Measurements from ENCODE around the gene EFCAB12.

The EFCAB12 gene

DNA sequence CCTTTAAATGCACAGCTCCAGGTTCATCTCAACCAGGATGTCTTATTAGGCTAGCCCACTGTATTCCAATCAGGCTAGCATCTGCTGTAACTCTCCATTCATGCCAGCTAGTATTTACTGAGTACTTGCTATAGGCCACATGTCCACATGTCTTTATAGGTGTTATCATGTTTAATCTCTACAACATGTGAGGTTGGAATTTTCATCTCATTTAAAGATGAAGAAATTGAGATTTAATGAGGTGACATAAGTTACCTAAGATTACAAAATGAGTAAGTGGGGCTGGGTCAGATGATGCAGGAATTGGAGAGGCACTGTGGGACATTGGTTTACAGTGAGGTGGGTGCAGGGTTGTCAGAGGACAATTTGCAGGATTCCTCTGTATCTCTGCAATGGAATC lies 14.5 kb upstream of the EFCAB12 start:
- no peak for DNase-seq

GRCh38 chr3:129442486-129442885 lies 14.1 kb upstream of the EFCAB12 start:
- no peak for DNase-seq

- no peak for DNase-seq
These were observed 13.3 kb upstream of the EFCAB12 start for GRCh38 chr3:129441782-129442181.

- DNase-seq, result no peak
These were observed 12.8 kb upstream of the EFCAB12 start for GRCh38 chr3:129441215-129441614.

GRCh38 chr3:129440618-129441190 lies 12.3 kb upstream of the EFCAB12 start:
- DNase-seq, result no peak

GRCh38 chr3:129439817-129440617 lies 11.6 kb upstream of the EFCAB12 start, which contains the start of the genes IFT122 and MBD4:
Gene IFT122, plus strand, starts transcription at chr3:129440224. Its CDS starts 107 bp downstream, at chr3:129440331.
Gene MBD4, minus strand, starts transcription at chr3:129439948. Its CDS starts 115 bp downstream, at chr3:129439833.
- peak; percentile 98 to 99 for DNase-seq

DNA sequence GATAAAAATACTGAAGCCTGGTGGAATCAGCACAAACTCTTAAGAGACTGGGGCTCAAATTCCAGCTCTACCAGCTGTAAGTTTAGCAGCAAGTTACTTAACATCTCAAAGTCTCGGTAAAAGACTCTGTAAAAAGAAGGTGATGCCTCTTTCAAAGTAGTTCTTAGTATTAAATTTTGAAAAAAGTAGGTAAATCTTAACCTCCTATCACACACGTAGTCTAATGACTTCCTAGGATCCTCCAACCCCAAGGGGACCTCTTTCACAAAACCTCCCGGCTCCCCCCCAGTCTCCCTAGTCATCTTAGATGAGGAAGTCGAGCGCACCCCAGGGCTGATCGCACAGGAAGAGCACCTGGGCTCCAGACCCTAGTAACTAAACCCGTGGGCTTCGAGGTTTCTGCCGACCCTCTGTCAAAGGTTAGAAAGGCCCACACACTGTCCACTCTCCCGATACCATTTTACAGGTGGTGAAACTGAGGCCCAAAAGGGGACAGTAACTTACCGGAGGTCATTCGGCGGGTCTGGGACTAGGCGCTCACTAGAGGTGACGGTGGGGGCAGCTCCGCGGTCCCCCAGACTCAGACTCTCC lies 10.9 kb upstream of the EFCAB12 start:
- no peak for DNase-seq

GRCh38 chr3:129435367-129435766 lies 6.9 kb upstream of the EFCAB12 start:
- no peak for DNase-seq

DNA sequence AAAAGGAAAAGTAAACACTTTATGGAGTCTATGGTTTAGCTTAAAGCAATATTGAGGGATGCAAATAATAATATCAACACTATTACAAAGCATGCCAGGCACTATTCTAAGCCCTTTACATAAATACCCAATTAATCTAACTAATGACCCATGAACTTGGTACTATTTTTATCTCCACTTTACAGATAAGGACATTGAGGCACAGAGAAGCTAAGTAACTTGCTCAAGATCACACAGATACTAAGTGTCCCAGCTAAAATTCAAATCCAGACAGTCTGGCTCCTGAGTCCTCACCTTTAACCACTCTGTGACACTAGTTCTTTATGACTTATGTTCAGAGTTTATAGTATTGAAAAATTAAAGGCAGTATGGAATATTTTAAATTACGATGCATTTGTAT lies 5.7 kb upstream of the EFCAB12 start:
- no peak for DNase-seq

DNA sequence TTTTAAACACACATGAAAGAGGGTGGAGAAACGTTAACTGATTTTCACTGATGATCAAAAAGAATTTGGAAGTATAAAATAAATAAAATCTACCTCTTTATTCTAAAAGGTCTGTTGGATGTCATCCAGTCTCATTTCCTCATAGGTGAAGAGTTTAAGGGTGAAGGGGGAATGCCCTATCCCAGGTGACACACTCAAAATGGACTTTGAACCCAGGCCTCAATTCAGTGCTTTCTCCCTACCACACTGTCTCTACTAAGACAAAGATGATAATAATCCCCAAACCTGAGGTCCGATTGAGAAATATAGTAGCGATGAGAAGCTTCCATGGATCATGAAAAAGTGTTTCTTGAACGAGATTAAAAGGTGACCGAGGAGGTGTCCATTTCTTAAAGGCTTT lies 5.1 kb upstream of the EFCAB12 start:
- no peak for DNase-seq

DNA sequence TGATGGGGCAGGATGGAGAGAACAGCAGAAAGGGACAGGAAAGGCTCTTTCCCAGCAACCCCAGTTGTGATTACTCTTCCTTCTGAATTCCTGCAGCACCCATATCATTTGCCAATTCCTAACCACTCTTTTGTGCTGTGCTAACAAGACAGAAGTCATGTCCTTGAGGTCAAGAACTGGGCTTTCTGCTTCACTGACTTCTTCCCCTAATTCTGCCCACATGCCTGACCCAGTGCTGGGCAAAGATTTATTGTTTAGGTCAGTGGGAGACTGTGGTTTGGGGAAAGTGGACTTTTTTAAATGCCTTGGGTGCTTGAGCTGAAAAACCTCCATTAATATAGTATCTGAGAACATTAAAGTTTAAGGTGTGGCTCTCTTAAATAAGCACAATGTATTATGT lies 4.2 kb upstream of the EFCAB12 start:
- no peak for DNase-seq

DNA sequence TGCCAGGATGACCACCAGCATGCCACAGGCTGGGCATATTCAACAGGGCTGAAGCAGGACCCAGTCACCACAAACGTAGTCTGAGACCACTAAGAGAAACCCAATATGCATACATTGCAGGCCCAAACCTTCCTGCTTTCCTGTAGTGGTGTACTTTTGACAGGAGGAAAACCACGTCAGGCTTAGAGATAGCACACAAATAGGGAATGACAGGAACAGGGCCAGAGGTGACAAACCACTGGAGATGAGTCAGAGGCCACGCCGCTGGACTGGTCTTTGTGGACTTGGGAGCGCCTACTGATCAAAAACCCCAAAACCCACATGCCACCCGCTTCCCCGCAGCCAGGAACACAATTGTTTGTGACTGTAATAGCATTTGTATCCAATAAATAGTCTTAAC lies 3.6 kb upstream of the EFCAB12 start:
- no peak for DNase-seq

DNA sequence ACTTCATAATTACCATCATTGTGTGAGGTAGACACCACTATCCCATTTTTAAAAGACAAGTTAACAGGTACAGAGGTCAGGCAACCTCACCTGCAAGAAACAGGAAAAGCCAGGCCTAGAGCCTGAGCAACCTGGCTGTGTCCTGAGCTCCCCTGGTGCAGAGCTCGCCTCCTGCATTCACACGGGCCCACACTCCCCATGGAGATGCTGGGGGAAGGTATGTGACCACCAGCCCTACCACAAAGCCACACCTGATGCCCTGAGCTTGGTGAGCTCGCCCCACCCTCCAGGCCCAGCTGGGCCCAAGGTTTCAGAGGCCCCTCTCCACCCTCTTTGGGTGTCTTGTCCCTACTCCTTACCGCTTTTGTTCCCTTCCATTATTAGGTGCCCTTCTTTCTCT lies 1.2 kb upstream of the EFCAB12 start:
- no peak for DNase-seq

- no peak for DNase-seq
These were observed 630 bp upstream of the EFCAB12 start for GRCh38 chr3:129429080-129429451.

- no peak for DNase-seq
These were observed 445 bp downstream of the EFCAB12 start for GRCh38 chr3:129428007-129428375.

GRCh38 chr3:129425619-129426018 lies 2.8 kb downstream of the EFCAB12 start:
- DNase-seq, result no peak

- no peak for DNase-seq
These were observed 3.2 kb downstream of the EFCAB12 start for GRCh38 chr3:129425213-129425612.

DNA sequence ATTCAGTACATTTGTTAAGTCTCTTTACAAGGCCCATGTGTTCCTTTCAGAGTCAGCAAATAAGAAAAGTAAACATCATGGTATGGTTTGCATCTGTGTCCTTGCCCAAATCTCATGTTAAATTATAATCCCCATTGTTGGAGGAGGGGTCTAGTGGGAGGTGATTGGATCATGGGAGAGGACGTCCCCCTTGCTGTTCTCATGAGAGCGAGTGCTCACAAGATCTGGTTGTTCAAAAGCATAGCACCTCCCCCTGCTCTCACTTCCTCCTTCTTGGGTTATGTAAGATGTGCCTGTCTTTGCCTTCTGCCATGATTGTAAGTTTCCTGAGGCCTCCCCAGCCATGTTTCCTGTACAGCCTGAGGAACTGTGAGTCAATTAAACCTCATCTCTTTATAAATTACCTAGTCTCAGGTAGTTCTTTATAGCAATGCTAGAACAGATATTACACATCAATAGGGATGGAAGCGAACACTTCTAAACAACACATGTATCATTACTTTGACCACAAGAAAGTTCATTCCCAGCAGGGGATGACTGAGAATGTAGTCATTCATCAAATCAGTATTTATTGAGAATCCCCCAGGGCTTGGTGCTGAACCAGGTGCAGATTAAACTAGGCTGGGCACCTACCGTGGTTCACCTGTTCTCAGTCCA lies 4.1 kb downstream of the EFCAB12 start:
- DNase-seq, result no peak

GRCh38 chr3:129422897-129423296 lies 5.5 kb downstream of the EFCAB12 start:
- DNase-seq, result no peak

- no peak for DNase-seq
These were observed 6.3 kb downstream of the EFCAB12 start for GRCh38 chr3:129421988-129422745.

GRCh38 chr3:129421236-129421883 lies 7.1 kb downstream of the EFCAB12 start:
- DNase-seq, result no peak

GRCh38 chr3:129419476-129419875 lies 9.0 kb downstream of the EFCAB12 start:
- no peak for DNase-seq

Data from SHP77 (cell line).